ENCODE results near the gene CLCN3. TPM values are rescaled to one million over a fixed set of nuclear protein-coding genes. Genes with fewer than 3 reads are reported as not detected.
"Not testable (repeated sequence)": the region's sequence is repeated elsewhere in the genome, so short reads cannot be mapped to it uniquely, and the experiment has no call there.

CLCN3 gene
- 10 to 100 TPM; 21.5 to 22.8 TPM for total RNA-seq

- CTCF ChIA-PET = interaction anchor here (0.6 to 3.3 kb wide), 9 partner anchors 7 to 610 kb away, joined by 3 to 11 read pairs (median 3); partner anchors contain the start of genes CBR4, HPF1 and NEK1
- no peaks in the 10 kb centered on the region for H3K9me3 Mint-ChIP-seq (ENCODE audit: low read depth)
These were observed at the start of gene CLCN3 for GRCh38 chr4:169619958-169620879. Gene CLCN3, plus strand, starts transcription at chr4:169620578. Its CDS starts 15,351 bp downstream, at chr4:169635929.

GRCh38 chr4:169571012-169571411, 49.4 kb upstream of the CLCN3 start:
- ATAC-seq; H3K9me3 Mint-ChIP-seq (ENCODE audit: low read depth); H3K4me1 Mint-ChIP-seq; H3K27me3 Mint-ChIP-seq; CTCF ChIA-PET; H3K4me3 Mint-ChIP-seq; H3K27ac Mint-ChIP-seq; DNase-seq: not testable (repeated sequence)
- peaks cover 31% of the 10 kb centered on the region for H3K36me3 Mint-ChIP-seq

More at GRCh38 chr4:169619958-169620879, at the start of gene CLCN3:
- Mint-ChIP-seq H3K4me3 (peak within 1 kb of the TSS; percentile 100), H3K27me3 (no peaks in the 10 kb centered on the region), H3K36me3 (peaks cover 8% of the 10 kb centered on the region), H3K27ac (peak within 1 kb of the TSS; percentile 100), H3K4me1 (peaks cover 56% of the 10 kb centered on the region)
- DNase-seq (peak; percentile 95), ATAC-seq (peak; percentile 93)

- Mint-ChIP-seq H3K4me1 (peaks cover 5% of the 10 kb centered on the region), H3K27me3 (no peaks in the 10 kb centered on the region), H3K27ac (no peak overlapping the region), H3K4me3 (no peak overlapping the region), H3K9me3 (ENCODE audit: low read depth) (no peaks in the 10 kb centered on the region), H3K36me3 (peaks cover 35% of the 10 kb centered on the region)
- DNase-seq (no peak), ATAC-seq (no peak)
- CTCF ChIA-PET = no interaction called here
These were observed 48.9 kb upstream of the CLCN3 start for GRCh38 chr4:169571435-169571834.

- CTCF ChIA-PET = interaction anchor here (0.6 kb wide), 1 partner anchor 855 kb away, joined by 3 read pairs; no protein-coding TSS in a partner anchor
- no peaks in the 10 kb centered on the region for H3K9me3 Mint-ChIP-seq (ENCODE audit: low read depth)
- peaks cover 37% of the 10 kb centered on the region for H3K36me3 Mint-ChIP-seq
- DNase-seq (no peak), ATAC-seq (no peak)
- H3K27me3 Mint-ChIP-seq = no peaks in the 10 kb centered on the region
- no peak overlapping the region for H3K4me3 Mint-ChIP-seq
- peaks cover 5% of the 10 kb centered on the region for H3K4me1 Mint-ChIP-seq
- no peak overlapping the region for H3K27ac Mint-ChIP-seq
These were observed 46.5 kb upstream of the CLCN3 start for GRCh38 chr4:169573889-169574288.

GRCh38 chr4:169582203-169582602, 38.2 kb upstream of the CLCN3 start:
- Mint-ChIP-seq H3K27me3 (no peaks in the 10 kb centered on the region), H3K9me3 (ENCODE audit: low read depth) (no peaks in the 10 kb centered on the region), H3K4me1 (peaks cover 8% of the 10 kb centered on the region), H3K36me3 (peaks cover 17% of the 10 kb centered on the region), H3K4me3 (no peak overlapping the region), H3K27ac (peak overlapping the region; percentile 57)
- no peak for DNase-seq
- CTCF ChIA-PET = no interaction called here
- ATAC-seq = peak; percentile 49

- no peak for ATAC-seq
- Mint-ChIP-seq H3K4me1 (peaks cover 8% of the 10 kb centered on the region), H3K27ac (no peak overlapping the region), H3K27me3 (no peaks in the 10 kb centered on the region), H3K36me3 (peaks cover 17% of the 10 kb centered on the region), H3K4me3 (no peak overlapping the region), H3K9me3 (ENCODE audit: low read depth) (no peaks in the 10 kb centered on the region)
- no peak for DNase-seq
- CTCF ChIA-PET = no interaction called here
These were observed 37.7 kb upstream of the CLCN3 start for GRCh38 chr4:169582706-169583105.

- H3K9me3 Mint-ChIP-seq (ENCODE audit: low read depth) = no peaks in the 10 kb centered on the region
- DNase-seq (no peak), ATAC-seq (no peak)
- H3K27ac Mint-ChIP-seq = no peak overlapping the region
- H3K4me1 Mint-ChIP-seq = peaks cover 8% of the 10 kb centered on the region
- CTCF ChIA-PET = no interaction called here
- H3K27me3 Mint-ChIP-seq = no peaks in the 10 kb centered on the region
- peaks cover 19% of the 10 kb centered on the region for H3K36me3 Mint-ChIP-seq
- H3K4me3 Mint-ChIP-seq = no peak overlapping the region
These were observed 36.8 kb upstream of the CLCN3 start for GRCh38 chr4:169583563-169583962.

GRCh38 chr4:169593050-169593560, 27.3 kb upstream of the CLCN3 start:
- H3K36me3 Mint-ChIP-seq = peaks cover 19% of the 10 kb centered on the region
- H3K27me3 Mint-ChIP-seq = no peaks in the 10 kb centered on the region
- H3K9me3 Mint-ChIP-seq (ENCODE audit: low read depth) = no peaks in the 10 kb centered on the region
- H3K27ac Mint-ChIP-seq = no peak overlapping the region
- ATAC-seq (no peak), DNase-seq (no peak)
- CTCF ChIA-PET = interaction anchor here (0.8 kb wide), 1 partner anchor 671 kb away, joined by 3 read pairs; no protein-coding TSS in a partner anchor
- H3K4me1 Mint-ChIP-seq = peaks cover 3% of the 10 kb centered on the region
- H3K4me3 Mint-ChIP-seq = no peak overlapping the region

- Mint-ChIP-seq H3K27me3 (no peaks in the 10 kb centered on the region), H3K27ac (no peak overlapping the region), H3K4me3 (no peak overlapping the region), H3K4me1 (peaks cover 3% of the 10 kb centered on the region), H3K36me3 (peaks cover 11% of the 10 kb centered on the region), H3K9me3 (ENCODE audit: low read depth) (no peaks in the 10 kb centered on the region)
- ATAC-seq = no peak
- no peak for DNase-seq
- CTCF ChIA-PET = no interaction called here
These were observed 25.7 kb upstream of the CLCN3 start for GRCh38 chr4:169594560-169595195.

- Mint-ChIP-seq H3K27ac (peak overlapping the region; percentile 15), H3K27me3 (no peaks in the 10 kb centered on the region), H3K4me1 (peaks cover 28% of the 10 kb centered on the region), H3K36me3 (peaks cover 15% of the 10 kb centered on the region), H3K4me3 (no peak overlapping the region), H3K9me3 (ENCODE audit: low read depth) (no peaks in the 10 kb centered on the region)
- no peak for DNase-seq
- CTCF ChIA-PET = interaction anchor here (1.2 to 2.7 kb wide), 2 partner anchors 12 to 13 kb away, joined by 4 to 6 read pairs; no protein-coding TSS in a partner anchor
- ATAC-seq = no peak
These were observed 19.2 kb upstream of the CLCN3 start for GRCh38 chr4:169601016-169601771.

GRCh38 chr4:169603312-169603711, 17.1 kb upstream of the CLCN3 start:
- CTCF ChIA-PET = interaction anchor here (0.7 to 2.7 kb wide), 3 partner anchors 8 to 442 kb away, joined by 4 to 6 read pairs (median 4); no protein-coding TSS in a partner anchor
- no peaks in the 10 kb centered on the region for H3K9me3 Mint-ChIP-seq (ENCODE audit: low read depth)
- H3K27ac Mint-ChIP-seq = no peak overlapping the region
- DNase-seq (no peak), ATAC-seq (no peak)
- peaks cover 28% of the 10 kb centered on the region for H3K36me3 Mint-ChIP-seq
- peaks cover 38% of the 10 kb centered on the region for H3K4me1 Mint-ChIP-seq
- H3K4me3 Mint-ChIP-seq = no peak overlapping the region
- no peaks in the 10 kb centered on the region for H3K27me3 Mint-ChIP-seq

- H3K9me3 Mint-ChIP-seq (ENCODE audit: low read depth) = no peaks in the 10 kb centered on the region
- H3K4me1 Mint-ChIP-seq = peaks cover 41% of the 10 kb centered on the region
- peak; percentile 75 for DNase-seq
- H3K27ac Mint-ChIP-seq = peak overlapping the region; percentile 76
- no peaks in the 10 kb centered on the region for H3K27me3 Mint-ChIP-seq
- CTCF ChIA-PET = interaction anchor here (0.7 to 1.1 kb wide), 3 partner anchors 9 to 441 kb away, joined by 3 to 4 read pairs (median 3); no protein-coding TSS in a partner anchor
- no peak overlapping the region for H3K4me3 Mint-ChIP-seq
- H3K36me3 Mint-ChIP-seq = peaks cover 31% of the 10 kb centered on the region
- ATAC-seq = peak; percentile 92
These were observed 16.1 kb upstream of the CLCN3 start for GRCh38 chr4:169604131-169604900.
